ENCODE measurements around the gene EARS2.
"Not testable (repeated sequence)": the region's sequence is repeated elsewhere in the genome, so short reads cannot be mapped to it uniquely, and the experiment has no call there.

EARS2 gene

DNA sequence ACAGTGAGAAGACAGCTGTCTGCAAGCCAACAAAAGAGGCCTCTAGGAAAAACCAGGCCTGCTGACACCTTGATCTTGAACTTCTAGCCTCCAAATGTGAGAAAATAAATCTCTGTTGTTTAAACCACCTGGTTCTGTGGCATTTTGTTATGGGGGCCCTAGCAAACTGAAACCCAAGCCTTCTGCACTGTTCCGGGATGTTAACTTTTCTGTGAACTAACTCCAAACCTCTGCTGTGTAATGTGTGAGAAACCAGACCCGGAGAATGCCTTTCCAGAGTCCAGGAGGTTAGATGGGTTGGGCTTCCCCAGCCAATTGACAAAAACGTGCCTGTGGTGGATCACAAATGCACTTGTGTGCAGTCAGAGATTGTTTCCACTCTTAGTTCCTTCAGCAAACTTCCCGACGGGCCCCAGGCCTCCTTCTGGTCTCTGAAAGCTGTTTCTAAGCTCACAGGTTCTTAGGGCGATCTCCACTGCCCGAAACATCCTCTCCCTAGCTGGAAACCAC lies 33.2 kb downstream of the EARS2 start:
- no peak for DNase-seq

DNA sequence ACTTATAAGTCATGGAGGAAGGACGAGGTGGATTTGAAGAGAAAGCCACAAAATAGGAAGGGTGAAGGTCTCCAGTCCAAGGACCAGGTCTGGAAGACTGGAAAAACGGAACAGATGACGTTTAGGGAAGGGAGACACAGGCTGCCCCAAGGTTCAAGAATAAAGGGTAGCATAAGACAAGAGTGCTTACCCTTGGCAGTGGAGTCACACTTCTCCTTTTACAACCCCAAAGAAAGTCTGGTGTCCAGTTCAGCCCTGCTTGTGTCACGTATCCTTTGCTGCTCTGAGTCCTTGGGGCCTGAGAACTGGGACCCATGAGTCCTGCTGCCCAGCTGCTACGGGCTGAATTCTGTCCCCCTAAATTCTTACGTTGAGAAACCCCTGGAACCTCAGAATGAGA lies 33.8 kb downstream of the EARS2 start:
- no peak for DNase-seq

DNA sequence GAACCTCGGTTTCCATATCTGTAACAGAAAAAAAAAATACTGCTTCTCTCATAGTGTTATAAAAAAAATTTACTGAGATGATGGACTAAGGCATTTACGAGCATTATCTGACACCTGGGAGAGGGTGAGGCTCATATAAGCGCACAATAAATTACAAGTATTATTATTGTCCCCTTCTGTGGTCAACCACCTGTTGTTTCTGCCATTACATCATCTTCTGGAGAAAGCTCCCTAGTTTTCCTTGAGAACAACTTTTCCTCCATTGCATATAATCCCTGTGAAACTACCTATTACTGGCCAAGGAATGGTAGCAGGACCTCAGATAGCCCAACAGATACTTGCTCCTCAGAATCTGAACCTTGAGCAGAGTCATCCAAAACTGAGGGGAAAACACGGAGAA lies 35.2 kb downstream of the EARS2 start:
- DNase-seq, result no peak

DNA sequence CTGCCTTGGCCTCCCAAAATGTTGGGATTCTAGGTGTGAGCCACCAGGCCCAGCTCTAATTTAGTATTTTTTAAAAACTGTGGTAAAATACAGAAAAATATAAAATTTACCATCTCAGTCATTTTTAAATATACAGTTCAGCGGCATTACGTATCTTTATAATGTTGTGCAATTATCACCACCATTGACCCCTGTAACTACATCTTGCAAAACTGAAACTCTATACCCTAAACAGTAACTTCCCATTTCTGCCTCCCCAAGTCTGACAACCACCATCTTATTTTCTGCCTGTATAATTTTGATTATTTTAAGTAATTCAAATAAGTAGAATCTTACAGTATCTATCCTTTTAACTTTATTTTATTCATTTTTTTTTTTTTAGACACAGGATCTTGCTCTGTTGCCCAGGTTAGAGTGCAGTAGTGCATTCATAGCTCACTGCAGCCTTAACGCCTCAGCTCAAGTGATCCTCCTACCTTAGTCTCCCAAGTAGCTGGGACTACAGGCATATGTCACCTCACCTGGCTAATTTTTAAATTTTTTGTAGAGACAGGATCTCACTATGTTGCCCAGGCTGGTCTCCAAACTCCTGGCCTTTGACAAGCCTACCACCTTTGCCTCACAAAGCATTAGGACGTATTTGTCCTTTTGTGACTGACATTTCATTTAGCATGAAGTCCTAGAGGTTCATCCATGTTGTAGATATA lies 36.0 kb downstream of the EARS2 start:
- DNase-seq, result no peak

DNA sequence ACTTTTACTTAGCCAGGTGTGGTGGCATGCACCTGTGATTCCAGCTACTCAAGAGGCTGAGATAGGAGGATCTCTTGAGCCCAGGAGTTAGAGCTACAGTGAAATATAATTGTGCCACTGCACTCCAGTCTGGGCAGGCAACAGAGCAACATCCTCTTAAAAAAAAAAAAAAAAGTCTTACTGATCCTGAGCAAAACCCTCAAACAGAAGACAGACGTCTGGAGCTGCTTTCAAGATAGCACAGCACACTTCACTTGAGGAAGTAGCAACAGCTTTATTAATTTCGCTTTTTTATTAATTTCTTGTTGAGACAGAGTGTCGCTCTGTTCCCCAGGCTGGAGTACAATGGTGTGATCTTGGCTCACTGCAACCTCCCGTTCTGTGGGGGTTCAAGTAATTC lies 36.6 kb downstream of the EARS2 start:
- DNase-seq, result no peak

DNA sequence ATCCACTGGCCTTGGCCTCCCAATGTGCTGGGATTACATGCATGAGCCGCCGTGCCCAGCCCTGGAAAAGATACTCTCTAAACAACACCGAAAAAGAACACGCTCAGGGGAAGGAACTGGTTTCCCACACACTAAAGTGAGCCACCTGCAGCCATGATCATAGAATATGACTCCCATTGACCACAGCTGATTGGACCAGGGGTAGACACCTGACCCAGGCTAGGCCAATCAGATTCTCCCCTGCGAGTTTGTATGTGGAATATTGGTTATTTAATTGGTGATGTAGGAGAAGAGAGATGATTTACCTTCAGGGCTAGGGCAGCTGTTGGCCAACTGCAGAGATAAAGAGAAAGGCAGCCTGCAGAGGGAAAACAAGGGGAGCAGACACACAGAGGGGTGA lies 37.9 kb downstream of the EARS2 start:
- no peak for DNase-seq

DNA sequence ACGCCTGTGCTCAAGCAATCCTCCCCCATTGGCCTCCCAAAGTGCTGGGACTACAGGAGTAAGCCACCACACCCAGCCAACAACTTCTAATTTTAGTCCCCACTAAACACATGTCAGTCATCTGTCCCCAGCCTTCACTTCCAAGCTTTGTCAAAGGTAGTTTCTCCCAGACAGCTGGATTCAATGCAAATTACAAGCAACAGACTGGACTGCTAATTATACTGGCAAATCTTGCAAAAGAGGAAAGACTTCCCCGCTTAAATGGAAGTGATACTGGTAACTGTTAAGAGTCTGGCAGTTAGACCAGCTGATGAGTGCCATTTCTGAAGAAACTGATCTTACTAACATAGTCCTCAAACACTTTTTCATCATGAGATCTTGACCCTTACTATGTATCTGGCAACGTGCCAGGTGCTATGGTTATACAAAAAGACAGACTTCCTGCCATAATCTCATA lies 38.7 kb downstream of the EARS2 start:
- no peak for DNase-seq

DNA sequence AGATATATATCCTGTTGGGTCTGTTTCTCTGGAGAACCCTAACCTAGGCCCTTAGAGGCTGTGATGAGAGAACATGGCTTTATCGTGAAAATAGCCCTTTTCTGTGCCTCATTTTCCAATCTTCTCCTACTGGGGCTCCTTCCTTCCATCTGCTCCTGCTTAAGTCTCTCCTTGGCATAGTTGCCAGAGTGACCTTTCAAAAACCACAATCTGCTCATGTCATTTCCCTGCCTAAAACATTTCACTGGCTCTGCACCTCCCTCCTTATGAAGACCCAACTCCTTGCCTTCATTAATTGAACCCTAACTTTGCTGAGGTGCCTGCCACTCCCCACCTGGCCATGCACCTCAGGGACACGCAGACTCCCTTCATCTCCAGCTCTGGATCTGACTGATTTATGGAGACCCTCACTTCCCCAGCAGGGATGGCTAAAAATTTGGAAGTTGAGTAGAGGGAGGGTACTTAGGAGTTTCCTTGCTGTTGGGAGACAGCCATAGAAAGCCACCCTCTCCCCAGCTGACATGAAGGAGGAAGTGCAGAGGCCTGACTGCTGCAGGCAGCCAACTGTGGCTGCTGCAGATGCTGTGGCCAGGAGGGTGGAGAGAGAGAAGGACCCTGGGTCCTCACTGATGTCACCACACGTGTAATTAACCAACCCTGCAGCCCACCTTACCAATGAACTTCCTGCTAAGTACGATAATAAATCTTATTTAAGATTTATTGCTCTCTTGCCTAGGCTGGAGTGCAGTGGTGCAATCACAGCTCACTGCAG lies 40.6 kb downstream of the EARS2 start:
- no peak for DNase-seq

DNA sequence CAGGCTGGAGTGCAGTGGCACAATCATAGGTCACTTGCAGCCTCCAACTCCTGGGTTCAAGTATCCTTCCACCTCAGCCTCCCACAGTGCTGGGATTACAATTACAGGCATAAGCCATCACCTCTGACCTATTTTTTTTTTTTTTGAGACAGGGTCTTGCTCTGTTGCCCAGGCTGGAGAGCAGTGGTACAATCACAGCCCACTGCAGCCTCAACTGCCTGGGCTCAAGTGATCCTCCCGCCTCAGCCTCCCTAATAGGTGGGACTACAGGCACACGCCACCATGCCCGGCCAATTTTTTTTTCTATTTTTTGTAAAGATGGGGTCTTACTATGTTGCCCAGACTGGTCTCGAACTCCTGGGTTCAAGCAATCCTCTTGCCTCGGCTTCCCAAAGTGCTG lies 41.3 kb downstream of the EARS2 start:
- DNase-seq, result no peak

DNA sequence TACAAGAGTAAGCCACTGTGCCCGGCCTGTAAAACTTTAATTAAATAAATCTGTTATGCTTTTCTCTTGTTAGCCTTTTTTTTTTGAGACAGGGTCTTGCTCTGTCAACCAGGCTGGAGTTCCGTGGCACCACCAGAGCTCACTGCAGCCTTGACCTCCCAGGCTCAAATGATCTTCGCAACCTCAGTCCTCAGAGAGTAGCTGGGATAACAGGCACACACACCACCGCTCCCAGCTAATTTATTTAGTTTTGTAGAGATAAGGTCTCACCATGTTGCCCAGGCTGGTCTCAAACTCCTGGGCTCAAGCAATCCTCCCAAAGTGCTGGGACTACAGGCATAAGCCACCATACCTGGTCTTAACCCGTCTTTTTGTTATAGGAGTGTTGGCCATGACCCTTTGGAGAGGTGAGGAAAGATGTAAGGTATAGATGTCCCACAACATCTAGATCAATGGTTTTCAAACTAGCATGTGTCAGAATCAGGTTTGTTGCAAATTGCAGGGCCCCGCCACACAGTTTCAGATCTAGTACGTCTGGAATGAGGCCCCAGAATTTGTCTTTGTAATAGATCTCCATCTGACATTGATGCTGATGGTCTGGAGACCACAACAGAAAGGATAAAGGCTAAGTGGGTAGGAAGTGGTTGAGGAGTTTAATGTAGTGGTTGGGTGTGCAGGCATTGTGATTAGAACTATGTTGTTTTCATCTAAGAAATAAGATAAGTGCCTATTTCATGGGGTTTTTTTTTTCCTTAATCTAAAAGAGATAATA lies 42.6 kb downstream of the EARS2 start:
- DNase-seq, result no peak

DNA sequence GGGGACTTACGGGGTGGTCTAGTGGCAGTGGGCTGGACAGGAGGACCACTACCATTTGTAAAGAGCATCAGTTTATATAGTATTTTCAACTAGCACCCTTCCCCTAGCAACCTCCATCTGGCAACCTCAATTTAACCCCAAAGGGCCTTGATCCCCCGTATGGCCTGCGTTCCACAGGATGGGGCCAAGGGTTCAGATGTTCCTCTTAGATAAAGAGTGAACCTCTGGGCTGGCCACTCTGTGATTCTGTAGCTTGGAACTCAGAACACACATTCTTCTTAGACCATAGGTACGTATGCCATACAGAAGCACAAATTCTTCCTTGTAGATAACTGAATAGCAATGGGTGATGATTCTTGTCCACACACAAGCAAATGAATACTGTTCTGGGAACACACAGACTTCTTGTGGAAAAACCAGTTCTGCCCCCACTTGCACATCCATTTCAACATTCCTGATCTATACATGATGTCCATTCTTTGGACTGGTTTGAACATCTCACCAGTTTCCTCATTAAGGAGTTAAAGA lies 44.9 kb downstream of the EARS2 start:
- no peak for DNase-seq

DNA sequence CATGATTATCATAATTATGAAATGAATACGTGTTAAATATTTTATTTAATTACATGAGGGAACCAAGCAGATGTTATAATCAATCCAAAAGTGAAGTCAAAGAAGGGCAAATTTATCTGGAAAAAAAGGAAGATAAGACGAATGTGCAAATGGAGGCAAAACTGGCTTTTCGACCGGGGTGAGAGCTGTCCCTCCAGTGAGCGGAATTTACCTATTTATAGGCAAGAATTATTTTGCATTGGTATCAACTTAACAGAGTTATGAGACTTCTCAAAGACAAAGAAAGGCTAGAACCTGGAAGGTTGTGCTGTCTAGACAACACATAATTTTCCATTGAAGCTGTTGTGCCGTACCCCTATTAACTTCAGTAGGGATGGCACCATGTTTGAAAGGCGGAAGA lies 45.4 kb downstream of the EARS2 start:
- DNase-seq, result no peak

DNA sequence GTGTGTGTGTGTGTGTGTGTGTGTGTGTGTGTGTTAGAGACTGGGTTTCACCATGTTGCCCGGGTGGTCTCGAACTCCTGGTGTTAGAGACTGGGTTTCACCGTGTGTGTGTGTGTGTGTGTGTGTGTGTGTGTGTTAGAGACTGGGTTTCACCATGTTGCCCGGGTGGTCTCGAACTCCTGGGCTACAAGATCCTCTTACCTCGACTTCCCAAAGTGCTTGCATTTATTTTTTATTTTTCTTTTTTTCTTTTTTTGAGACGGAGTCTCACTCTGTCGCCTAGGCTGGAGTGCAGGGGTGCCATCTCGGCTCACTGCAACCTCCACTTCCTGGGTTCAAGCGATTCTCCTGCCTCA lies 46.3 kb downstream of the EARS2 start:
- DNase-seq, result not testable (repeated sequence)

DNA sequence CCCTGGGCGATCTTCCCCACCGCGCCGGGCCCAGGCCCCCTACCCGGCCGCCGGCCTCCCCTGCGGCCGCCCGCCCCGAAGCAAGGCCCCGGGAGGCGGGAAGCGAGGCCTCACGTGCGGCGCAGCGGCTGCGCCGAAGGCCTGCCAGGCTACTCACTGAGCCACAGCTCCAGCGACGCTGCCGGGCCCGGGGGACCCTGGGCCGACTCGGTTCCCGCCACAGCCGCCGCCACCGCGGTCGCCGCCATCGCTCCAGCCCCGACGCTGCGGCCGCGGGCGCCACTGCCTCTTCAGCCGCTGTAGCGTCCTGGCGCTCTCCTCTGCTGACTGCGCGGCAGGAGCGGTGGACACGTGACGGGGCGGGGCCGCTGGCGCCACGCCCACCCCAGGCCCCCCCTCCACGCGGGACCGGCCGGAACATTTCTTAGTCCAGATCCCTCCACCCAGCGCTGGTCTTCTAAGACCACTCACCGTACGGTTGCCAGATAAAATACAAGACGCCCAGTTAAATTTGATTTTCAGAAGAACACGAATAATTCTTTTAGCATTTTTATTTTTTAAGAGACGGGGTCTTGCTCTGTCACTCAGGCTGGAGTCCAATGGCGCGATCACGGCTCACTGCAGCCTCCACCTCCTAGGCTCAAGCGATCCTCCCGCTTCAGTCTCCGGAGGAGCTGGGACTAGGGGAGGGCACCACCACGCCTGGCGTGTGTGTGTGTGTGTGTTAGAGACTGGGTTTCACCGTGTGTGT lies 46.8 kb downstream of the EARS2 start, which contains the start of gene GGA2:
Gene GGA2 (minus strand): TSS at position 331 of the 751 bp plus-strand sequence. CDS start 83 bp downstream, at position 248.
- peak; percentile 80 for DNase-seq

DNA sequence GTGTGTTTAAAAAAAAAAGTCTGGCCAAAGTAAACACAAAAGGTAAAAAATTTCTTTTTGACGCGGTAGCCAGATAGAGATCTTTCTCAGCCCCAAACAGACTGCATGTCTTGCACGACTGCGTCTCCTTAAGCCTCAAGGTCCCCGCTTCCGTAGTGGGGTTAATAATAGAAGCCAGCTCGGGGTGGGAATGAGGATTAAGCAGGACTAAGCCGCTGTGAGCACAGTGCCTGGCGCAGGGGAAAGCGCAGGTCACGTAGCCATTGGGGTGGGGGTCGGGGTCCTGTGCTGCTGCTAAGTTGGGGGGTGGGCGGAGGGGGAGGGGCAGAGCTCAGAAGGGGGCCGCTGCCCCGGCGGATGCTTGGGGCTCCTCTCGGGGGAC lies 47.4 kb downstream of the EARS2 start:
- peak; percentile 50 for DNase-seq

DNA sequence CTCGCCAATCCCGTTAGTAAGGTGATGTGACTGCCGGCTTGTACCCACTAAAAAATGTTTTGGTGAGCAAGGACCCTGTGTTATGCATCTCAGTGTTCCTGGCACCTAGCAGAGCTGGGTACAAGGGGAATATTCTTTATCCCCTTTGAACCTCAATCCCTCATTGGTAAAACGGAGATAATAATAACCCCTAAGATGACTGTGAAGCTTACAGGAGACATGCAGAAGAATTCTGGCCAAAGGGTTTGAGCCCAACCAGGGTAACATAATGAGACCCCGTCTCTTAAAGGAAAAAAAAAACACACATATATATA lies 47.8 kb downstream of the EARS2 start:
- peak; percentile 3 for DNase-seq

DNA sequence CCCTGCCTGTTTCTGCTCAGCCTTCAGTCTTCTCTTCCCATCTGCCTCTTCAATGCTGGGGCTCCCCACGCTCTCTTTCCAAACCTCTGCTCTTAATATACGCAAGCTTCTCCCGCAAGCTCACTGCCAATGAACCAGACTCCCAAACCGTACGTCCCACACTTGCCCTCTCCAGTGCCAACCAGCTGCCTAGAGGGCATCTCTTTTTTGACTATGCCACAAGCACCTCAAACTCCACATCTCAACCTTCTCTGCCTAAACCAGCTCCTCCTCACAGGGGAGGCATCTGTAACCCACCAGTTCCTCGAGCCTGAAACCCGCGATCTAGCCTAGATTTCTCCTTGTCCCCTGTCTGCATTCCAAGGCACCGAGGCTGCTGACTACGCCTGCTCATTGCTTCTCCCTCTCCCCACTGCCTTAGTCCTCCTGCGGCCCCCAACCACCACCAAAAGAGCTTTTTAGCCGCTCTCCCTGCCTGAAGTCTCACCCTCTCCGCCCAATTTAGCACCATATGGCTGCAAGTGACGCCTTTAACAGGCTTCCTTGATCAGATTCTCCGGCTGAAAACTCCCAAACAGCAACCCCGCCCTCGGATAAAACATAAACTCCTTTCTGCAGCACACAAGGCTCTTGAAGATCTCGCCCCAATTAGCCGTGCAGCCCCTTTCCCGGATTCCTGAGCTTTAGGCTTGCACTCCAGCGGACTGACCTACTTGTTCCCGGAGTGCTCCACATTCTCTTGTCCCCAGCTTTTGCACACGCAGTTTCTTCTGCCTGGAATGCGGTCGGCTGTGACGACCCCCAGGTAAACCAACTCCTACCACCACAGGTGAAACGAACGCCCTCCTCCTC lies 48.3 kb downstream of the EARS2 start:
- peak; percentile 18 for DNase-seq

DNA sequence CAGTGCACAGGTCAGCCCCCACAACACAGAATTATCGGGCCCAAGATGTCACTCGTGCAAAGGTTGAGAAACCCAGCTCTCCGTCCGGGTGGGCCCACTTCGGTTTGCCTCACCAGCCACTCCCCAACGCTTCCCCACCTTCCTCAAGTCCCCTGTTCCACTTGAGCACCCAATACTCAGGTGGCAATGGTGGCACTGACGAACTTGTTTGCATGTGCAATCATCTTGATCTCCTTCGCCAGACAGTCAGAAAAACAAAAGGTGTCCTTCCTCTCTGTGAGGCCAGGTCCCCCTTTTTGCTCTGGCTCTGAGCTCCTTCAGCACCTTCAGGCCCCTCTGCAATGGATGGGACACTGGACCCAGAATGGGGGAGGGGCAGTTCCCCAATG lies 50.5 kb downstream of the EARS2 start:
- no peak for DNase-seq

DNA sequence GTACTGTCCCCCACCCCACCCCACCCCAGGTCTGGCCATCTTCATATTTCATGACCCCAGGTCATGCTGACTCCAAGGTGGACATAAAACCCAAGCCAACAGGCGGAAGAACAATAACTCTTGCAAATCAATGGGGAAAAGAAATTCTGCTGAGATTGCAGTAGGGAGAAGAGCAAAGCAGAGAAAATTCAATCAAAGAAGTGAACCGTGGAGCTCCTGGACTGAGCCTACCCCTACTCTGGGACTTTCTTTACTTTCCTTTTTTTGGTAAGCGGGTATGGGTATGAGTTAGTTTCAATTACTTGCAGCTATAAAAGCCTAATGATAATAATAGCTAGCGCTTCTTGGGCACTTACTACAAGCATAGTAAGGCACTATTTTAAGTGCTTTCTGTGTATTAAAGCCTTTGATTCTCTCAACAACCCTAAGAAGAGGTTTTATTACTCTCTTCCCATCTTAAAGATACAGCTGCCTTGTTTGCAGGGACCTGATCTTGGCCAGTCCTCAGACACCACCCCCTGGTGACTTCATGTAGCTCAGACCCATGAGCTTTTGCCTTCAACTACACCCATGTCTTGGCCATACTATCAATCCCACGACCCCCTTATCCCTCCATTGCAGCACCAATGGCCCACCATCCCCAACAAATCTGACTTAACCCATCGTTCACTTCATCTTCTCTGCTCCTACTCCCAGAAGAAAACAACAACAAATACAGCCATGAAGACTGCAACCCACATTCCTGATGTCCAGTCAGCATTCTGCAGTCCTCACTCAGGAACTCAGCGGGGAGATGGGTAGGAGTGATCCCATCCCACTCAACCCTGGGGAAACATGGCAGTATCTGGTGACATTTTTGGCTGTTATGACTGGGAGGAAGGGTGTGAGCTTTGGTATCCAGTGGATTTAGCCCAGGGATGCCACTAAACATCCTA lies 51.2 kb downstream of the EARS2 start:
- DNase-seq, result peak; percentile 12

DNA sequence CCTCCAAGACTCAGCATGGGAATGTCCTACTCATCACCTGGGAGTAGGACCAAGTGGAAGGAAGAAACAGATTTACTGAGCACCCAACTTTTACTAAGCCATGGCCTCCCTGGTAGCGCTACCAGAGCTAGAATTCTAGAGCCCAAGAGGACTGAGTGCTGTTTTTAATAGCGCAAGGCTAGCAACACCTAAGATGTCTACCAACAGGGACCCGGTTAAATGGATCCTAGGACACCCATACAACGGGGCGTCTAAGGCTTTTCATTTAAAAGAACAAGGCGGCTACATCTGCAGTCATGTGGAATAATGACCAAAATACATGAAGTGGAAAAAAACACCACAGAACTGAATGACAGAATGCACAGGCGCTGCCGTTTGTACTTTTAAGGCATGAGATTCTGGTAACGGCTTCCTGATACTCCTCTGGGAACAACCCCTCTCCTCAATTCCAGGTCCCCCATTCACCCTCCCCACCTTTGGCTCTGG lies 51.9 kb downstream of the EARS2 start:
- DNase-seq, result no peak

Data from EL (cell line).